ENCODE measurements around the gene RNF148. TPM values are rescaled to one million over a fixed set of nuclear protein-coding genes. Genes with fewer than 3 reads are reported as not detected.

RNF148 gene
- total RNA-seq, 1 donor from 2014 or later: 0.48 TPM

DNA sequence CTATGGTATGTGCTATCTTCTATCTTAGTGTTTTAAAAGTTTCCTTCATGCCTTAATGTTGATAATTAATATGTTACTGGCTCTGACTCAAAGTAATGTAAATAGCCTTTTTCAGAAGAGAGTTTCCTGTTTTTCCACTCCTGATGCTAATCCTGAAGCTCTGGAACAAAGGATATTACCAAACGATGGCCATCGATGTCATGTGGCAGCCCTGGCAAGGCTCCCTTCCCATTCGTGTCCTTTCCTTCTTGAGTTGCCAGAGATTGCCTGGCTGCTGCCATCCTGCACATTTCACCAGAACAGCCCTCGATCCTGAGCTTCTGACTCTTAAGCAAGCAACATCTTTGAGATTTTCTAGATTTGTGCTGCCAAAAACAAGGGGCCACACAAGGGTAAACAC, 49.8 kb downstream of the RNF148 start:
- no peak for DNase-seq (ENCODE audit: low spot score)
- intact Hi-C loops (cut with DNase I): no loop called here

Other genes with a start within 250 kb of the RNF148 start
- 0.43 TPM for gene RNF133, start 3.8 kb downstream of the RNF148 start, total RNA-seq
- gene CADPS2, start 183.5 kb upstream of the RNF148 start, total RNA-seq: 6.3 TPM